Keratinocyte (primary cell): Measurements from ENCODE around the gene ETV5. TPM values are rescaled to one million over a fixed set of nuclear protein-coding genes. Genes with fewer than 3 reads are reported as not detected.
"Not testable (repeated sequence)": the region's sequence is repeated elsewhere in the genome, so short reads cannot be mapped to it uniquely, and the experiment has no call there.

ENCODE experiments used
- DNase-seq: peaks from one replicate; pipeline ENCODE4 v3.0.0-alpha.2; 2011; ENCODE audit warnings: low read depth, missing footprints, low spot score
- FAIRE-seq: peaks from 2 replicates; lab custom pipeline; 2011; peaks lifted over from hg19 to GRCh38; lab: Jason Lieb, UNC
- H2AFZ ChIP-seq: 2 replicates; pipeline ENCODE4 v1.6.0; 2012; ENCODE audit warnings: low read length, control low read depth, inconsistent platforms; ENCODE audit not compliant: control insufficient read depth
- H3K27ac ChIP-seq: 2 replicates; pipeline ENCODE4 v1.5.1; 2011; ENCODE audit warnings: low read length; ENCODE audit not compliant: control insufficient read depth, insufficient read depth
- H3K27me3 ChIP-seq: 3 replicates; pipeline ENCODE4 v1.6.0; 2011; ENCODE audit warnings: low read length; ENCODE audit not compliant: control insufficient read depth, insufficient read depth; ENCODE audit errors: extremely low read depth
- H3K36me3 ChIP-seq, 2 experiments: 2 replicates in 1 of 2; 3 replicates in 1 of 2; pipeline ENCODE4 v1.5.1; 2011; ENCODE audit warnings: low read length in 2 of 2, mild to moderate bottlenecking in 1 of 2; ENCODE audit not compliant: control insufficient read depth in 2 of 2, insufficient read depth in 2 of 2; ENCODE audit errors: extremely low read depth in 1 of 2
- H3K4me1 ChIP-seq: 3 replicates; pipeline ENCODE4 v1.5.1; 2011; ENCODE audit warnings: low read length; ENCODE audit not compliant: control insufficient read depth, insufficient read depth; ENCODE audit errors: extremely low read depth
- H3K4me2 ChIP-seq: 3 replicates; pipeline ENCODE4 v1.6.0; 2011; ENCODE audit warnings: low read depth, low read length; ENCODE audit not compliant: control insufficient read depth, insufficient read depth; ENCODE audit errors: extremely low read depth
- H3K4me3 ChIP-seq, 3 experiments: fragments of 200-600 bp in 1 of 3; sonication (generic) in 1 of 3; 2 replicates in 2 of 3; 3 replicates in 1 of 3; pipeline ENCODE4 v1.5.1; 2011 to 2016; ENCODE audit warnings: low read length in 3 of 3, mild to moderate bottlenecking in 3 of 3, control low read depth in 2 of 3, inconsistent platforms in 1 of 3, low read depth in 1 of 3, mixed read lengths in 1 of 3, mixed run types in 1 of 3, moderate library complexity in 1 of 3; ENCODE audit not compliant: control insufficient read depth in 2 of 3, insufficient read depth in 2 of 3; ENCODE audit errors: extremely low read depth in 1 of 3
- H3K79me2 ChIP-seq: 2 replicates; pipeline ENCODE4 v1.6.0; 2012; ENCODE audit warnings: low read length; ENCODE audit not compliant: control insufficient read depth, insufficient read depth
- H3K9ac ChIP-seq: 3 replicates; pipeline ENCODE4 v1.6.0; 2011; ENCODE audit warnings: low read length; ENCODE audit not compliant: control insufficient read depth, insufficient read depth; ENCODE audit errors: extremely low read depth
- H3K9me1 ChIP-seq: 3 replicates; pipeline ENCODE4 v1.6.0; 2011; ENCODE audit warnings: low read length; ENCODE audit not compliant: control insufficient read depth, insufficient read depth; ENCODE audit errors: extremely low read depth
- H3K9me3 ChIP-seq: 2 replicates; pipeline ENCODE4 v1.5.1; 2012; ENCODE audit warnings: low read depth, low read length; ENCODE audit not compliant: control insufficient read depth
- H4K20me1 ChIP-seq: 3 replicates; pipeline ENCODE4 v1.6.0; 2011; ENCODE audit warnings: low read length; ENCODE audit not compliant: control insufficient read depth, insufficient read depth; ENCODE audit errors: extremely low read depth
- EZH2 ChIP-seq: IDR thresholded peaks from one replicate; pipeline ENCODE4 v1.6.1; 2012; ENCODE audit warnings: inconsistent platforms, mild to moderate bottlenecking, low read length, moderate library complexity
- dilution Hi-C: fragments of 300-500 bp; cut with MboI; formaldehyde crosslinking; loops from one replicate; pipeline ENCODE4 v1.7.0; 2020; ENCODE audit warnings: low sequenced_read_pairs; ENCODE audit not compliant: extremely low pct_ligation_motif_present
- polyA plus RNA-seq, 5 experiments: library from polyadenylated mRNA; depleted of rRNA in 3 of 5; stranded (reverse) in 3 of 5; stranded (forward) in 1 of 5; unstranded in 1 of 5; fragments of >200 nt; gene quantifications; 1 replicate in 1 of 5; 2 replicates in 3 of 5; 3 replicates in 1 of 5; pipeline versions ENCODE4 v1.2.1 to v1.2.3, GENCODE V29; 2011 to 2012; ENCODE audit warnings: missing spikeins in 2 of 5, low read depth in 1 of 5, low replicate concordance in 1 of 5
- TF ChIP-seq, protein P1 (sequence below), 3 experiments: IDR thresholded peaks in 1 of 3; conservative IDR thresholded peaks in 1 of 3; optimal IDR thresholded peaks in 1 of 3; 2 replicates in 2 of 3; 3 replicates in 1 of 3; pipeline versions ENCODE3 to v1.5.1; 2011; ENCODE audit warnings: low read length in 3 of 3, mild to moderate bottlenecking in 3 of 3, moderate library complexity in 2 of 3, control low read depth in 1 of 3, inconsistent platforms in 1 of 3; ENCODE audit not compliant: insufficient read depth in 2 of 3; ENCODE audit errors: extremely low read depth in 1 of 3

ETV5 gene
- polyA plus RNA-seq, 1 donor (not counting 4 experiments of a cell fraction or from before 2014, with no cell fraction given): 28.7 TPM

- dilution Hi-C loops: no loop called here
- no peak overlapping the region for H3K4me3 ChIP-seq
- H3K27ac ChIP-seq: no peak overlapping the region
- DNase-seq (no peak), FAIRE-seq (no peak)
- peaks cover 4% of the 10 kb centered on the region for H3K27me3 ChIP-seq
- H3K36me3 ChIP-seq: no peaks in the 10 kb centered on the region
- peaks cover 7% of the 10 kb centered on the region for H3K4me1 ChIP-seq
- no peaks in the 10 kb centered on the region for H4K20me1 ChIP-seq
- H3K9me3 ChIP-seq: no peaks in the 10 kb centered on the region
- no peak overlapping the region for H3K4me2 ChIP-seq
- no peak overlapping the region for H2AFZ ChIP-seq
- TF ChIP-seq EZH2: no peak
- TF ChIP-seq, protein P1, sequence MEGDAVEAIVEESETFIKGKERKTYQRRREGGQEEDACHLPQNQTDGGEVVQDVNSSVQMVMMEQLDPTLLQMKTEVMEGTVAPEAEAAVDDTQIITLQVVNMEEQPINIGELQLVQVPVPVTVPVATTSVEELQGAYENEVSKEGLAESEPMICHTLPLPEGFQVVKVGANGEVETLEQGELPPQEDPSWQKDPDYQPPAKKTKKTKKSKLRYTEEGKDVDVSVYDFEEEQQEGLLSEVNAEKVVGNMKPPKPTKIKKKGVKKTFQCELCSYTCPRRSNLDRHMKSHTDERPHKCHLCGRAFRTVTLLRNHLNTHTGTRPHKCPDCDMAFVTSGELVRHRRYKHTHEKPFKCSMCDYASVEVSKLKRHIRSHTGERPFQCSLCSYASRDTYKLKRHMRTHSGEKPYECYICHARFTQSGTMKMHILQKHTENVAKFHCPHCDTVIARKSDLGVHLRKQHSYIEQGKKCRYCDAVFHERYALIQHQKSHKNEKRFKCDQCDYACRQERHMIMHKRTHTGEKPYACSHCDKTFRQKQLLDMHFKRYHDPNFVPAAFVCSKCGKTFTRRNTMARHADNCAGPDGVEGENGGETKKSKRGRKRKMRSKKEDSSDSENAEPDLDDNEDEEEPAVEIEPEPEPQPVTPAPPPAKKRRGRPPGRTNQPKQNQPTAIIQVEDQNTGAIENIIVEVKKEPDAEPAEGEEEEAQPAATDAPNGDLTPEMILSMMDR (optimal IDR thresholded peaks at IDR 0.05 in 1 of 3, IDR thresholded peaks at IDR 0.05 in 1 of 3, conservative IDR thresholded peaks at IDR 0.05 in 1 of 3; ENCODE audit: extremely low read depth in 1 of 3, insufficient read depth in 2 of 3, low read length in 3 of 3): no peak
- H3K9ac ChIP-seq: no peak overlapping the region
- H3K9me1 ChIP-seq: no peaks in the 10 kb centered on the region
- H3K79me2 ChIP-seq: no peaks in the 10 kb centered on the region
Observed at GRCh38 chr3:186032321-186032720, 76.6 kb downstream of the ETV5 start.

- H3K9me1 ChIP-seq, H2AFZ ChIP-seq, dilution Hi-C loops, H3K4me1 ChIP-seq, H3K9me3 ChIP-seq, DNase-seq, H4K20me1 ChIP-seq, H3K9ac ChIP-seq, H3K27ac ChIP-seq, H3K27me3 ChIP-seq, H3K36me3 ChIP-seq, H3K4me2 ChIP-seq, H3K79me2 ChIP-seq, FAIRE-seq, H3K4me3 ChIP-seq: not testable (repeated sequence)
Observed at GRCh38 chr3:186025993-186026392, 82.9 kb downstream of the ETV5 start.

- no peak overlapping the region for H3K27ac ChIP-seq
- FAIRE-seq (no peak), DNase-seq (no peak)
- no peaks in the 10 kb centered on the region for H3K27me3 ChIP-seq
- no peaks in the 10 kb centered on the region for H3K36me3 ChIP-seq
- dilution Hi-C loops: no loop called here
- H4K20me1 ChIP-seq: no peaks in the 10 kb centered on the region
- no peak overlapping the region for H3K4me3 ChIP-seq
- no peak overlapping the region for H3K9ac ChIP-seq
- H3K9me1 ChIP-seq: no peaks in the 10 kb centered on the region
- TF ChIP-seq EZH2: no peak
- TF ChIP-seq, protein P1 (optimal IDR thresholded peaks at IDR 0.05 in 1 of 3, IDR thresholded peaks at IDR 0.05 in 1 of 3, conservative IDR thresholded peaks at IDR 0.05 in 1 of 3; ENCODE audit: extremely low read depth in 1 of 3, insufficient read depth in 2 of 3, low read length in 3 of 3): no peak
- H3K79me2 ChIP-seq: no peaks in the 10 kb centered on the region
- no peak overlapping the region for H2AFZ ChIP-seq
- H3K4me1 ChIP-seq: no peaks in the 10 kb centered on the region
- H3K4me2 ChIP-seq: no peak overlapping the region
- H3K9me3 ChIP-seq: no peaks in the 10 kb centered on the region
Observed at GRCh38 chr3:186025161-186025560, 83.7 kb downstream of the ETV5 start.
